NCI-H345 (cell line): ENCODE data around the gene WSB2.
"Not testable (repeated sequence)": the region's sequence is repeated elsewhere in the genome, so short reads cannot be mapped to it uniquely, and the experiment has no call there.

Experiments
- DNase-seq: peaks from one replicate; lab custom pipeline; 2025; lab: John Stamatoyannopoulos, UW

The WSB2 gene

DNA sequence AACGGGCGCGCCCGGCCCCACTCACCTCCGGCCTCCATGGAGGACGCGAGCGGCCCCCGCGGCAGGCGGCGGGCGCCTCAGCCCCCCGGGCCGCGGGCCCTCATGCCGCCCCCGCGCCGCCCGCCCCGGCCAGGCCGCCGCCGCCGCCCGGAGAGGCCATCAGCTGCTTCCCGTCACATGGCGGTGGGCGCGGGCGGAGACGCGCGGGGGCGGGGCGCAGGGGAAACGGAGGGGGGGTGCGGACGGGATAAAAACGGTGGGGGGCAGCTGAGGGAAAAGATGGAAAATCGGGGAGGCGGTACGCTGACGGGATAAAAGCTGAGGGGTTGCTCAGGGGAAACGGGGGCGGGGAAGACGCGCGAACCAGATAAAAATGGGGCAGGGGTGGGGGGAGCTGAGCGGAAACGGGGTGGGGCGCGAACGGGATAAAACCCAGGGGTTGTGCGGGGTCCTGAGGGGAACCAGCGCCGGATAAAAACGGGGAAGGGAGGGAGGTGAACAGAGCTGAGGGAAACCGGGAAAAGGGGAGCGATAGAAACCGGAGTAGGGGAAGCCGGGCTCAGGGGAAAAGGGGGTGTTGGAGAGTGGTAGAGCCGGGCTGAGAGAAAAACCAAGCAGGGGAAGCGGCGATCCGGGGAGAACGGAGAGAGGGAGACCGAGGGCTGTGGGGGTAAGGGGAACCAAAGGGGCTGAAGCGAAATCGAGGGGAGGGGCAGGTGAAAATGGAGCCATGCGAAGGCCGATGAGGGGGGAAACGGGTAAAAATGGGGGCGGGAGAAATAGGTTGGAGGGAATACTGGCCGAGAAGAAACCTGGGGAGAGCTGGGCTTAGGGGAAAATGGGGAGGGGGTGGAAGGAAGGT is at the start of gene WSB2:
WSB2 (minus strand) TSS at position 169 of the 862 bp plus-strand sequence; CDS start at position 38, 131 bp downstream.
- DNase-seq: peak; percentile 61

DNA sequence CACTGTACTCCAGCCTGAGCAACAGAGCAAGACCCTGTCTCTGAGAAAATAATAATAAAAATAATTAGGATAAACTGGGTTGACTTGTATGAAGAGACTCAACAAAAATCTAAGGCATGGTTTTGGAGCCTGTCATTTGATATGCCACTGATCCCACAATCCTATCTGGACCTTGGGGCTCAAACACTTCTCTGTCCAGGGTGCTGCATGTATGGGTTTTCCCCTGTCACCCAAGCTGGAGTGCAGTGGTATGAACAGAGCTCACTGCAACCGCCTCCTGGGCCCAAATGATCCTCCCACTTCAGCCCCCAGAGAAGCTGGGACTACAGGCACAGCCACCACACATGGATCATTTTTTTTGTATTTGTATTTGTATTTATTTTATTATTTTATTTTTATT is 48.1 kb upstream of the WSB2 start:
- no peak for DNase-seq

DNA sequence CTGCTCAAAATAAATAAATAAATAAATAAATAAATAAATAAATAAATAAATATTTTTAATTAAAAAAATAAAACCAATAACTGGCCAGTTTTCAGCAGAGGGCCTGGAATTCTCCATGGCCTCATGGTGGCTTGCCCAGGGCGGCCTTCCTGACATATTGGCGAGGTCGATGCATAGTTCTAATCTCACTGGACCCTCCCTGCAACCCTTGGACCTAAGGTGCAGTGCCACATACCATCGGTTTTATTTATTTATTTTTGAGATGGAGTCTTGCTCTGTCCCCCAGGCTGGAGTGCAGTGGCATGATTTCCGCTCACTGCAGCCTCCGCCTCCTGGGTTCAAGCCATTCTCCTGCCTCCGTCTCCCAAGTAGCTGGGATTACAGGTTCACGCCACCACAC is 46.7 kb upstream of the WSB2 start:
- DNase-seq: no peak

DNA sequence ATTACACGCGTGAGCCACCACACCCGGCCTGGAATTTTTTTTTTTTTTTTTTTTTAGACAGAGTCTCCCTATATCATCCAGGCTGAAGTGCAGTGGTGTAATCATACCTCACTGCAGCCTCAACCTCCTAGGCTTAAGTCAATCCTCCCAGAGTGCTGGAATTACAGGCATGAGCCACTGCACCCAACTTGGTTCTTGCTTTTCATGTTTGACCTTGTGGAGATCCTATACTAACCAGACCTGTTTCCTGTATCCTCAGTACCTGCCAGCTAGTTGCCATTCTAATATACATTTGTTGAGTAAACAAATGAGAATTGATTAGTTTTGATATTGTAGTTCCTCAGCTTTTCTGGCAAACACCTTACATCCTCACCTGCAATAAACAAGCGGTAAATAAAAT is 46.0 kb upstream of the WSB2 start:
- no peak for DNase-seq

DNA sequence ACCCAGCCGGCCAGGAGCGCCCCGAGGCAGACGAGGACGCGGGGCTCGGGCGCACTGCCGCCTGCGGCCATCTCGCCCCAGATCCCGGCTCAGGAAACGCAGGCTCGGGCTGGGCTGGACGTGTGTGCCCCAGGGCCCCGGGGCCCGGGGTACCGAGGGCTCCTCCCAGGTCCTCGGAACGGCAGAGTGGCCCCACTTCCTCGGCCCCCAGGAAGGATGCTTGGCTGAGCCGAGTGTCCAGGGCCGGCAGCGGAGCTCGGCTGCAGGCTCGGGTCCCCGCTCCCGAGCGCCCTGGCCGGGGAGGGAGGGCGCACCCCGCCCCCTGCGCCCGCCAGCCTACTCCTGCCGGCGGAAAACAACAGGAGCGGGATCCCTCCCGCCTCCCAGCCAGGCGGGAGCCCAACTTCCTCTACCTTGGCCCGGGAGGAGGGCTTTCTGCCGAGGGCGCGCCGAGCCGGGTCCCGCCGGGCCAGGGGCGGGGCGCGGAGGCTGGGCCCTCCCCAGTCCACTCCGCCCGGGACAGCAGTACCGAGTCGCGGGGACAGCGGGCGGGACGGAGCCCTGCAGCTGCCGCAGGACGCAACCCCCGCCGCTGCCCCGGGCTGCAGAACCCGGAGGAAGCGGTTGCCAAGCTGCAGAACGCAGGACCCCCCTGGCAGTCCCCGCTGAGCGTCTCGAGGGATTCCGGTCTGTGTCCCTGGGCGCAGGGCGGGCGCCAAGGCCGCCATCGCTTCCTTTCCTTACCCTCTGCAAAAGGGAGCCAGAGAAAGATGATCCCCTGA is 42.8 kb upstream of the WSB2 start, which contains the start of gene VSIG10:
VSIG10 (minus strand) TSS at position 411 of the 782 bp plus-strand sequence; CDS start at position 71, 340 bp downstream.
- peak; percentile 84 for DNase-seq

DNA sequence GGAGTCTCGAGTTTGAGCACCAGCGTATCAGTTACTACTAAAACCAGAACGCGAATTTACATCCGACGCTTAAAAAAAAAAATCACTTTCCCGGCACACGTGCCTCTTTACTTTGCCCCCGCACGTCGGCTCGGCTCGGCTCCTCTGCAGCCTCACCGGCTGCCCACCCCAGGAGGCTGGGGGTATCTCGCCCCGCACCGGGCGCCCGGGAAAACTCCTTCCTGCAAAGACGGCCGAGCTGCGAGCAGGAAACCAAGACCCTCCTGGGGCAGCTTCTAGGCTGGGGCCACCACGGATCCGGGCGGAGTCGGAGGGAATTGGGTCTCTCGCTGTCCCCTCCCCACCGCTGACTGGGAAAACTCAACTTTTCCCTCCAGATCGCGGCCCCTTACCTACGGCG is 42.2 kb upstream of the WSB2 start:
- DNase-seq: peak; percentile 59

DNA sequence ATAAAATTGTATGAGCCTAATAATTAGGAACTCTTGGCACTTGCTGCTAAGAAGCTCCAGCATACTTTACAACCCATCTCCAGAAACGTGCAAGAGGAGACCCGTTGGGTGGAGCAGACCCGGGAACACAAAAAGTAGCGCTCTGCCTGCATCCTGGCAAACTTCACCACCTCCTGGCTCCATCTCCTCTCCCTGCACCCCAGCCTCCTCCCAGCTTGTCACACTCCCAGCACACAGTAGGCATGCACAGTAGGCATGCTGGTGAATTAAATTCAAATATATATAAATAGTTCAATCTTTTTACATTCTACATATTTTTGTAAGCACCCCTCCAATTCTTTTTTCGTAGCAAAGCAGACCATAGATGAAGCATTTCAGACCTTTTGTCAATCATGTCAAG is 41.6 kb upstream of the WSB2 start:
- no peak for DNase-seq

DNA sequence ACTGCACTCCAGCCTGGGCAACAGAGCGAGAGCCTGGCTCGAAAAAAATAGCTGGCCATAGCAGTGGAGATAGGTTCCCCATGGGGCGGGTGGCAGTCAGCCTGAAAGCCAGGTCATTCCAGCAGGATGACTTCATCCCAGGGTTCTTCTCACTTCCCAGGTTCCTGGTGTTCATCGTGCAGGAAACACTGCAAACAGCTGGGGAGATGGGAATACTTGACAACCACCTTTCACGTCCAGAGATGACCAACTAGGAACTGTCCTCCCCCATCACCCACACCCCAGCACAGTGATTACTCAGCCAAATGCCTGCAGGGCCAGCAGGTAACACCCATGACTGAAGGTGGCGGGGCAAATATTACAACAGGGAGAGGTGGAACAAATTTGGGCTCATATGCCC is 41.1 kb upstream of the WSB2 start:
- no peak for DNase-seq

DNA sequence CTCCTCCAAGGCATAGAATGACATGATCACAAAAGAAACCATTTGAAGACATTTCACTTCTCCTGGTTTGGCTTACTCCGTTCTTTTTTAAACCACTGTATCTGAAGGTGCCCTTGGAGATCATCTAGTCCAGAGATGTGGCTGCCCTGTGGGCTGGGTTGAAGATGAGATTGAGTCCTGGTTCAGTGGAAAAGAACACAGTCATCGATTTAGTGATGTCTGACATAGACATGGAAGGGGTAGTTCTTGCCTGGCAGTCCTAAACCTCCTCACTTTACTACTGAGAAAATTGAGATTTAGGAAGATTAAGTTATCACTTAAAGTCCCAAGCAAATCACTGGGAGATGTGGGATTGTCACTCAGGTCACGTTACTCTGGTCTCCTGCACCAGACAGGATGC is 40.1 kb upstream of the WSB2 start:
- no peak for DNase-seq

DNA sequence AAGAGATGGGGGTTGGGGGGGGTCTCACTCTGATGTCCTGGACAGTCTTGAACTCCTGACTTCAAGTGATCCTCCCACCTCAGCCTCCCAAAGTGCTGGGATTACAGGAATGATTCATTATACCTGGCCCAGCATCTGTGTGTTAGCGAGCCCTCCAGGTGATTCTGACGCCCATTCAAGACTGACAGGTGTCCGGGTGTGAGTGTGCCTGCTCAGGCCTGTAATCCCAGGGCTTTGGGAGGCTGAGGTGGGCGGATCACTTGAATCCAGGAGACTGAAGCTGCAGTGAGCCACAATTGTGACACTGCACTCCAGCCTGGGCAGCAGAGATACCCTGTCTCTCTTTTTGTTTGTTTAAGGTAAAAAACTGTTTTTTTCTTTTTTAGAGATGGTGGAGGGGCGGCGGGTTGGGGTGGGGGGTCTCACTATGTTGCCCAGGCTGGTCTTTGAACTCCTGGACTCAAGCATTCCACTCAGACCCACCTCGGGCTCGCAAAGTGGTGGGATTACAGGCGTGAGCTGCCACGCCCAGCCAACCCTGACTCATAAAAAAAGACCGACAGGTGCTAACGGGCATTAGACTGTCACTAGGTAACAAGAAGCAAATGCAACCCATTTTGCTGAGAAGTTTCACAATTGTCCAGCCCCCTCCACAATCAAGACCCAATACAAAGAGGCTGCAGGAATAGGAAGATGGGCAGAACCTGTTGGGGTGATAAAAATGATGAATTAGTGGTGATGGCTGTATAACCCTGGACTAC is 38.1 kb upstream of the WSB2 start:
- peak; percentile 76 for DNase-seq

DNA sequence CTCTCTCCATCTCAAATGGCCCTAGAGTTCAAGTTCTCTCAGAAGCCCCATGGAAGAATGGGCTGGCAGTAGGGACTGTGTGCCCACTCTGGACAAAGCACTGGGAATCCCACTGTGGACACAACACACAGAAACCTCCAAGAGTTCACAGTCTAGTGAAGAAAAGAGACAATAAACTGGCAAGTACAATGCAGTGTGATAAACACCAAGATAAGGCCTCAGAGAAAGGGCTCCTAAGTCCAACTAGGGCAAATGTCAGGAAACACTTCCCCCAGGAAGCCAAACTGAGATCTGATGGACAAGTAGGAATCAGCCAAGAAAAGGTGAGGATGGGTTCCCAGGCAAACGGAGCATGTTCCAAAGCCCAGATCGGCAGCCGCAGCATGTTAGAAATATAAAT is 37.4 kb upstream of the WSB2 start:
- peak; percentile 2 for DNase-seq

DNA sequence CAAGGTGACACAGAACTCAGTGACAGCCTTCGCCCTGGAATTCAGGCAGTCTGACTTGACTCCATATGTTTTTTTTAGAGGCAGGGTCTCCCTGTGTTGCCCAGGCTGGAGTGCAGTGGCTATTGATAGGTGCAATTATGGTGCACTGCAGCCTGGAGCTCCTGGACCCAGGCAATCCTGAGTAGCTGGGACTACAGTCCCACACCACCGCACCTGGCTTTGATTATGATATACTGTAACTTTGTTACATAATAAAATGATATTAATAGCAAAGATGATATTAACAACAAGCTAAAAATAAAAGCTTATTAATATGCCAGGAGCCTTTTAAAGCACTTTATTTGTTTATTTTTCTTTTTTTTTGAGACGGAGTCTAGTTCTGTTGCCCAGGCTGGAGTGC is 33.1 kb upstream of the WSB2 start:
- no peak for DNase-seq

DNA sequence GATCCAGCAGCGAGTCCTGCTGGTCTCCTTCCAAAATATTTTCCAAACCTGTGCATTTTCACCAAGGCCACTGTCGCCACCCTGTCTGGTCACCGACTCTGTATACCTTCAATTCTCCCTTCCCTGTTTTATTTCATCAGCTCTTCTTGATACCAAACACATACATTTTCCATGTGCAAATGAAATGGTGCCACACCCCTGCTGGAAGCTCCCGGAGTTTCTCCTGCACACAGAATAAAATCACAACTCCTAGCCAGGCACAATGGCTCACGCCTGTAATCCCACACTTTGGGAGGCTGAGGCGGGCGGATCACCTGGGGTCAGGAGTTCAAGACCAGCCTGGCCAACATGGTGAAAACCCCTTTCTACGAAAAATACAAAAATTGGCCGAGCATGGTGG is 28.8 kb upstream of the WSB2 start:
- no peak for DNase-seq

DNA sequence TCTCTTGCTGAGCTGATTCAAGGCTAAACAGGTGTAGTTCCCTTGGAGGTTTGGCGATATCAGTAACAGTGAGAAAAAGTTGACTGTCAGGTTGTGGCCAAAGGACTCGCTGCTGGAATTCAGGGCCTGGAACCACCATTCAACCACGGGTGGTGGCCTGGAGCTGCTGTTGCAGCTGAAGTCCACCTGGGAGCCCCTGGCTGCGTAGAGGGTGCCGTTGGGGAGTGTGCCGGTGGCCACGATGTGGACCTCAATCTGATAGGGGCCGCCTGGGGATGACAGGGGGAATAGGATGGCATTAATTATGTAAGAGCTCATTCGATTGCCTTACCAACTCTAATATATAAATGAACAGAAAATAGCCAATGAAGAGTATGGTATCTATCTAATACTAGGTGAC is 21.2 kb upstream of the WSB2 start:
- no peak for DNase-seq

DNA sequence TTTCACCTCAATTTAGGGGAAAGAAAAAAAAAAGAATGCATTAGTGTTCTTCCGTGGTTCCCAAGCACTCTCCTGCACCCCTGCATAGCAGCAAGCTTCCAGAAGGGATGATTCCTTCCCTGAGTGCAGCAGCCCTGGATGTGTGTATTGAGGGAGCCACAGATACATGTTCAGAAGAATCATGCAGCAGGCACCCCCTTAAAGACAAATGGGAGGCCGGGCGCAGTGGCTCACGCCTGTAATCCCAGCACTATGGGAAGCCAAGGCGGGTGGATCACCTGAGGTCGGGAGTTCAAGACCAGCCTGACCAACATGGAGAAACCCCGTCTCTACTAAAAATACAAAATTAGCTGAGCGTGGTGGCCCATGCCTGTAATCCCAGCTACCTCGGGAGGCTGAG is 20.5 kb upstream of the WSB2 start:
- DNase-seq: not testable (repeated sequence)

DNA sequence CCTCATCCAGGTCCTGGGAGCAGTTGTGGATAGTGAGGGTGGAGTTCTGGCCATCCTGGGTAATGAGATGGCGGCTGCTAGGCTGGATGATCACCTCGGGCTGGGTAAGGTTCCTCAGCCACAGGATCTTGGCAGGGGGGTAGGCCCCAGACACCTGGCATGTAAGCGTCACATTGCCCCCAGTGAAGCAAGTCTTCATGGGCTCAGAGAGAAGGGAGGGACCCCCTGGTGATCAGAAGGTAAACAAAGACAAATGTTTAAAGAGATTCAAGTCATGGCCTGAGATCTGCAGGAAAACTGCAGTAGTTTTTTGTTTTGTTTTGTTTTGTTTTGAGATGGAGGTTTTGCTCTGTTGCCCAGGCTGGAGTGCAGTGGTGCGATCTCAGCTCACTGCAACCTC is 12.8 kb upstream of the WSB2 start:
- DNase-seq: no peak

DNA sequence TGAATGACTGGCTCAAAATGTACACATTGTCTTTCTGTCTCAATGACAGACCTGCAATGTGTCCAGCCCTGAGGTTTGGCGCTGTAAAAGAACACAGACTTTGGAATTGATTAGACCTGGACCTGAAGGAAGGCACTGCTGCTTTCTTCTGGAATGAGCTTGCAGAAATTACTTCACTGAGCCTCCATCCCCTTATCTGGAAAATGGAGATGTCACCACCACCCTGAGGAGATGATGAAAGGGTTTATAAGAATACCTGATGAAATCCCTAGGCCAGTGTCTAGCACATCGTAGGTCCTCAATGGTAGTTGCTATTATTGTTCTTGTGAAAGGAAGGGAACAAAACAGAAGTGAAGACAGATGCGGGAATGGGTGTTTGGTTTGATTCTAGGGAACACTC is 9.7 kb upstream of the WSB2 start:
- DNase-seq: no peak

DNA sequence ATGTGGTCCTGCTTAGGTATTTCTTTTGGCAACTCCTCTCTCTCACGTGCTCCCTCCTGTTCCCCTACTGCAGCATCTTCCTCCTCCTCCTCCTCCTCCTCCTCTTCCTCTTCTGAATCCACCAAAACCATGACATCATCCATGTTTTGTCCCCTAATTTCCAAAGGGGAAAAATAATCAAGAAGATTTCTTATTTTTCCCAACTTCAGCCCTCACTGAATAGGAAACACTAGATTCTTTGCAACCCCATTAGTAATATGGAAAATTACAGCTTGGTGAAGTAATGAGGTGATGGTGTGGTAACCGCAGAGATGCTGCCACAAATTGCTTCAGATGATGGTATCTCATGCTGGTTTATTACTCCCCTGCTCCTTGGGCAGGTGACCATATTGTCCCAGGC is 7.5 kb upstream of the WSB2 start:
- no peak for DNase-seq

DNA sequence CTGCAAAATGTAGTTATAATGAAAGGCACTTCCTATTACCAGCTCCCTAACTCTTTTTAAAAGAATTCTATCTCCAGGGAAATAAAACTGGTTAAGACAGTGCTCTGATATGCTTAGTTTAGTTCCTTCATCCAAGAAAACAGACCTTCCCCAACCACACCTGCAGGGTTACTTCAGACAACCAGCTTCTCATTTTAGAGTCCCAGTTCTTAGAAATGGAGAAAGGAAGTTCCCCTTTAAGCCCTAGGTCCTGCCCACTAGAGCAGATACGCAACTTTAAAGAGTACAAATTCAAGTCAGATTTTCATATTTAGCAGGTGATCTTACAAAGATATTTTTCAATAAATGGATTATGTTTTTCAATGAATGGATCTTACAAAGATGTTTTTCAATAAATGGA is 4.4 kb upstream of the WSB2 start:
- no peak for DNase-seq

DNA sequence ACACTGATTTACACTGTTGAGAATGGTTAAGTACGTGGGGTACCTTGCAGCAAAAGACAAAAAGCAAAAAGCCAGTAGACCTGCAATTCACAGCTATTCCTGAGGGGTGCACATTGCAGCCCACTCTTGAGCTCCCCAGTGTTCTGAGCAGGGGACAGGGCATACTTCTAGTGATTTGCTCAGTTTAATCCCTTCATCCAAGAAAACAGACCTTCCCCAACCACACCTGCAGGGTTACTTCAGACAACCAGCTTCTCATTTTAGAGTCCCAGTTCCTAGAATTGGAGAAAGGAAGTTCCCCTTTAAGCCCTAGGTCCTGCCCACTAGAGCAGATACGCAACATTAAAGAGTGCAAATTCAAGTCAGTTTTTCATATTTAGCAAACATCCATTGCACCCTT is 3.6 kb upstream of the WSB2 start:
- DNase-seq: no peak

DNA sequence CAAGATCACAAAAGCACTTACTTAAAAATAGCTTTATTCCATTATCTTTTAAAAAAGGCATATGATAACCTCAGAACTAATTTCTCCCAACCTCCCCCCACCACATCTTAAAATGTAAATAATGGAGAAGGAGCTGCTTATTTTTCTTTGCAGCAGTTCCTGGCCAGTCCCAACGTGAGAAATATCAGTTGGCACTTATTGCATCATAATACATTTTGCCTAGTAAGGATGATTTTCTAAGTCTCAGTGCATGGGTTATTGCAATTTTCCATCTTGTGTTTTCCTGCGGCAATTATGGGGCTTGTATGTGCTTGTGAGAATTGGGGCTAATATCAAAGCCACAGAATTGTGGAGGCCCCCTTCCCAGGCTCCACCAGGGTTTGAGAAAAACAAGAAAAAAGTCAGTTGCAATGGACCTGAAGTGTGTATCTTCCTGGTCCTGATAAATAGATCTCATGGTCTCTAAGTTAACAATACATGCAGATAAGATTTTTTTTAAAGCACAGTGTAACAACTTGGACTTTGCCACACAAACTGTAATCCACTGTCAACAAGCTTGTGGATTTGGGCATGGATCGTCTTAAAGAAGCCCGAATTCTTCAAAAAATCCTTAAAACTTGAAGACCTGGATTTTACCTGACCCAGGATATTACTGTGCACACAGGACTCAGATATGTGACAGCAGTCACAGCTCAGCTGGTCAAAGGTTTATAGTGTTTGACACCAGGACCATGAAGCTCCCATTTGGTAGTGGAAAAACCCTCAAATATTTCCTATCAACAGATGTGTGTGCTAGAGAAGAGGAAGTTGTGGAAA is 2.8 kb upstream of the WSB2 start:
- DNase-seq: no peak
